ENCODE measurements around the gene SESN2. TPM values are rescaled to one million over a fixed set of nuclear protein-coding genes. Genes with fewer than 3 reads are reported as not detected.

Gene SESN2
- total RNA-seq, 2 donors from 2014 or later, result 11.2 to 27.5 TPM

- H3K4me1 ChIP-seq (replicated peaks), result no peaks in the 10 kb centered on the region
- no peak overlapping the region for H3K27ac ChIP-seq
- WGBS, result 56% methylated on average over 5 of the region's 5 CpGs
- H3K4me3 ChIP-seq, result no peak overlapping the region
- H3K27me3 ChIP-seq (replicated peaks; ENCODE audit: insufficient read depth), result no peaks in the 10 kb centered on the region
- no peaks in the 10 kb centered on the region for H3K9me3 ChIP-seq
- no peaks in the 10 kb centered on the region for H3K36me3 ChIP-seq
- no peak for DNase-seq (ENCODE audit: low spot score)
- intact Hi-C loops (cut with DNase I), result no loop called here
- TF ChIP-seq CTCF (IDR thresholded peaks at IDR 0.05) (no peak), POLR2A (IDR thresholded peaks at IDR 0.05) (no peak)
These were observed 42.9 kb downstream of the SESN2 start for GRCh38 chr1:28302247-28302646.

GRCh38 chr1:28306301-28306949 is 47.1 kb downstream of the SESN2 start:
- Histone ChIP-seq H3K27ac (no peak overlapping the region), H3K4me3 (no peak overlapping the region), H3K4me1 (replicated peaks) (no peaks in the 10 kb centered on the region), H3K36me3 (no peaks in the 10 kb centered on the region), H3K27me3 (replicated peaks; ENCODE audit: insufficient read depth) (no peaks in the 10 kb centered on the region), H3K9me3 (no peaks in the 10 kb centered on the region)
- WGBS, result 82% methylated on average over 2 of the region's 2 CpGs
- DNase-seq (ENCODE audit: low spot score), result no peak
- TF ChIP-seq POLR2A (IDR thresholded peaks at IDR 0.05) (no peak), CTCF (IDR thresholded peaks at IDR 0.05) (no peak), POLR2AphosphoS5 (IDR thresholded peaks at IDR 0.05) (no peak)
- intact Hi-C loops (cut with DNase I), result no loop called here

- WGBS, result 93% methylated on average over 3 of the region's 3 CpGs
- intact Hi-C loops (cut with DNase I), result no loop called here
These were observed 49.4 kb downstream of the SESN2 start for GRCh38 chr1:28308750-28309149.

GRCh38 chr1:28309702-28310101 is 50.4 kb downstream of the SESN2 start:
- DNase-seq (ENCODE audit: low spot score), result no peak
- Histone ChIP-seq H3K27ac (no peak overlapping the region), H3K9me3 (no peaks in the 10 kb centered on the region), H3K36me3 (no peaks in the 10 kb centered on the region), H3K27me3 (replicated peaks; ENCODE audit: insufficient read depth) (no peaks in the 10 kb centered on the region), H3K4me1 (replicated peaks) (no peaks in the 10 kb centered on the region), H3K4me3 (no peak overlapping the region)
- intact Hi-C loops (cut with DNase I), result no loop called here
- TF ChIP-seq POLR2A (IDR thresholded peaks at IDR 0.05) (no peak), POLR2AphosphoS5 (IDR thresholded peaks at IDR 0.05) (no peak), CTCF (IDR thresholded peaks at IDR 0.05) (no peak)
- 84% methylated on average over 2 of the region's 2 CpGs for WGBS

More at GRCh38 chr1:28308750-28309149, 49.4 kb downstream of the SESN2 start:
- H3K4me3 ChIP-seq, result no peak overlapping the region
- TF ChIP-seq POLR2A (IDR thresholded peaks at IDR 0.05), result no peak
- TF ChIP-seq POLR2AphosphoS5 (IDR thresholded peaks at IDR 0.05), result no peak
- no peak for TF ChIP-seq CTCF (IDR thresholded peaks at IDR 0.05)
- no peak for DNase-seq (ENCODE audit: low spot score)
- no peaks in the 10 kb centered on the region for H3K9me3 ChIP-seq
- no peak overlapping the region for H3K27ac ChIP-seq
- H3K36me3 ChIP-seq, result no peaks in the 10 kb centered on the region
- no peaks in the 10 kb centered on the region for H3K4me1 ChIP-seq (replicated peaks)
- H3K27me3 ChIP-seq (replicated peaks; ENCODE audit: insufficient read depth), result no peaks in the 10 kb centered on the region

Data from prostate gland (tissue), 2 donors.